Stimulated activated CD8-positive, alpha-beta memory T cell treated with anti-CD3 and anti-CD28 coated beads, Interleukin-12 subunit alpha, Interleukin-12 subunit beta, amount 100 ng/mL, for 4 hours (primary cell): ENCODE results near the gene NTNG2.
"Not testable (repeated sequence)": the region's sequence is repeated elsewhere in the genome, so short reads cannot be mapped to it uniquely, and the experiment has no call there.

Experiments
- DNase-seq: peaks from one replicate; pipeline ENCODE4 v3.0.0-alpha.2; 2020; ENCODE audit warnings: low read depth

NTNG2 gene

DNA sequence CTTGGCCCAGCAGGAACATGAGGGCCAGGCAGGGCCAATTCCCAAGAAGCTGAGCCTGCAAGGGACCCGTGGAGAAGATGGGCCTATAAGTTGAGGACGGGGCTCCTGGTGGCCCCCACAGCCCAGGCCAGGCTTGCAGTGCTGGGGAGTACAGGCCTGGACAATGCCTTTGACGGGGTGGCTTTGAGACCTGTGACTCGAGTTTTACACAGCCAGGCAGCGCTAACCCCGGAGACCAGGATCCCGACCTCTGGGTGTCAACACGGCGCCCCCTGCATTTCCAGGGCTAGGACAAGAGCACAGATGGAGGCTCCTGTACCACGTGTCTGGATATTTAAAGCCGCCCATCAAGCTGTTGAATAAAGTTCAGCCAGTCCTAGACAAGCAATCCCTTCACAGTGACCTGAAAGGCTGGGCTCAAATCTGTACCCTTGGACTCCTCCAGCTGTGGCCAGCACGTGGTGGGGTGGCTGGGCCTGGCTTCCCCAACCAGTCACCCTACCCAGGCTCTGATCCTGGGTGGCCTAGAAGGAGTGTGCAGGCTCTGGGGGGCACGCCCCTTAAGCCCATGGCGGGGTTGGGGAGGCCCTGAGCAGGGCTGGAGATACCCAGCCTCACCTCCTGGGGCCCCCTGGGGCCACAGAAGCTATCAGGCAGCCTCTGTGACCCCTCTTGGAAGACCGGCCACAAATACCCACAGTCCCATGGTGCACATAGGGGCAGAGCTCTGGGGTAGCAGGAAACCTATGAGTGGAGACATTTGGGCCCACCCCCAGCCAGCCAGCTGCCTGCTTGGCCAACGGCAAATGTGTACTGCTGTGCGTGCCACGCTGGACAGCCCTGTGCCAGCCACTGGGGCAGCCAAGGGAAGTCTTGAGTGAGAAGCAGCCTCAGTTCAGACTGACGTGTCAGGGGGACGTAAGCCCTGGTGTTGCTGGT, 88.7 kb downstream of the NTNG2 start:
- no peak for DNase-seq

DNA sequence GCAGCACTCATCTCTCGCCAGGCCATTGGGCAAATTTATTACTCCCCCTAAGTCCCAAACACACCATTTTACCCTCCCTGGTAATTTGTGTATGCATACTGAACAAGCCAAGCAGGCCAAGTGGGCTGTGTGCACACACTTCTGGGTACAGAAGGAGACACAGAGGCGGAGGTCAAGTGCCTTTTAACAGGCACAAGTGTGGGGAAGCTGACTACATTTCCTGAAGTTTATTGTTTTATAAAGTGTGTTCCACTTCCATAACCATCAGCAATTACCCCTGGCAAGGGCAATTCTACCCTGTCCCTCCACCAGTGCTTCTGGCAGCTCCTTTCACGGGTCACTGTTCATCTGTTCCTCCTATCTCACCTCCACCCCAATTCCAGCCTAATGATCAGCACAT, 99.0 kb downstream of the NTNG2 start:
- no peak for DNase-seq

DNA sequence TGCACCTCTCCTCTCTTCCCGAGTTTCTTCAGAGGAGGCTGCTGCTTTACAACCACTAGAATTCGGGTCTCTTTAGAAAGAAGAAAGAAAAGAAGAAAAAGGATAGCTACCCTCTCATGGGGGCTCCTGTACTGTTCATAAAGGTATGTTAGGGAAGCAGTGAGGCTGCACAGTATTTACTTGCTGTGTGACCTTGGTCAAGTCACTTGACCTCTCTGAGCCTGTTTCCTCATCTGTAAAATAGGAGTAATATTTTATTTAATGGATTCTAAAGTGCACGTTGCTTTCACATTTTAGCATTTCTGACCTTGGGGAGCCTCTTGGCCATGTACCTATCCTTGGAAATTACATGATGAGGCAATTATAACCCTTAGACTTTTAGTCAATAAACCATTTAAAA, 104.2 kb downstream of the NTNG2 start:
- DNase-seq = no peak

DNA sequence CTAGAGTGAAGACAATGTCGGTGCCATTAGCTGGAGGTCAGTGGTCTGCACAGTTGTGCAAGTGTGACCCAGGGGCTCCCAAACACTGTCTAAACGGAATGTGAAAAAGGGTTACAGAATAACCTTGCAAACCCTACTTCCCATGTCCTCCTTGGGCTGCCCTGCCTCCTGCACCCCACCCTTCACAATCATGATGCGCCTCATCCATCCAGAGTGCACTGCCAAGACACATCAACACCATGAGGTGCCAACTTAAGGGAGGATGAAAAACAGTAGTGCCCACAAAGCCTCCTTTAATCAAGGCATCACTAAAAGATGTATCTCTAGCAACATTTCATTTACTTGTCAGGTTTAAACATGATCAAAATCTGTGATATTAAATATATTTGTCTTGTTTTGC, 105.8 kb downstream of the NTNG2 start:
- no peak for DNase-seq

DNA sequence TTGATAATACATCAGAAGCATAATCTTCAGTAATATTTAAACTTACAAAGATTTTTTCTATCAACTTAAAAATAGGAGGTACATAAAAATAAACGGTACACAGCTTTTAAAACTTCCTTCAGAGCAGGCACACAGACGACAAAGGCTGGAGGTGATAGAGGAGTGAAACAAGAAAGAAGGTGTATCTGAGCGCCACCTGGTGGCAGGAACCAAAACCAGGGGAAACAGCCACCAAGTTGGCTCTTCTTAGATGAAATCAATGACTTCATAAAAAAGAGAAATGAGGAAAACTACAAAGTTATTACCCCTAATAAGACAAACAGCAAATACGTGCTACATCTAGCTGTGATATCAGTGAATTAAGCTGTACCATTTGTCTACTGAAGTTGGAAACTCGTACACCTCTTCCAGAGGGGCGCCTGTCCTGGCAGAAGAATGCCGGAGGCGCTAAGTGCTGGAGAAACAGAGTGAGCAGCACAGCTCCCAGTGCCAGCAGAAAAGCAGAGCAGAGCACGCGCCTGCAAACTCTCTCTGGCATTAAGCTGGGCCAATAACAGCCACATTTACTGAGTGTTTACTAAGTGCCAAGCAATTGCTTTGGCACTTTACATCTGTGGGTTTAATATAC, 107.0 kb downstream of the NTNG2 start:
- DNase-seq = peak; percentile 22

DNA sequence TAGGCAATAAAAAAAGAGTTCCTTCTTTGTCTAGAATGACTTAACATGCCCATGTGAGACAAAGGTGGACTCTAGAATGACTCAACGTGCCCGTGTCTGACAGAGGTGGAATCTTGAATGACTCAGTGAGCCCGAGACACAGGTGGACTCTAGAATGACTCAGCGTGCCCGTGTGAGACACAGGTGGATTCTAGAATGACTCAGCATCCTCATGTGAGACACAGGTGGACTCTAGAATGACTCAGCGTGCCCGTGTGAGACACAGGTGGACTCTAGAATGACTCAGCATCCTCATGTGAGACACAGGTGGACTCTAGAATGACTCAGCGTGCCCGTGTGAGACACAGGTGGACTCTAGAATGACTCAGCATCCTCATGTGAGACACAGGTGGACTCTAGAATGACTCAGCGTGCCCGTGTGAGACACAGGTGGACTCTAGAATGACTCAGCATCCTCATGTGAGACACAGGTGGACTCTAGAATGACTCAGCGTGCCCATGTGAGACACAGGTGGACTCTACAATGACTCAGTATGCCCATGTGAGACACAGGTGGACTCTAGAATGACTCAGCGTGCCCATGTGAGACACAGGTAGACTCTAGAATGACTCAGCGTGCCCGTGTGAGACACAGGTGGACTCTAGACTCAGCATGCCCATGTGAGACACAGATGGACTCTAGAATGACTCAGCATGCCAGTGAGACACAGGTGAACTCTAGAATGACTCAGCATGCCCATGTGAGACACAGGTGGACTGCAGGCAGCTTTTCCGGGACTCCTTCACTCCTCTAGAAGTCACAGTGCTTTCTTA, 108.1 kb downstream of the NTNG2 start:
- not testable (repeated sequence) for DNase-seq

DNA sequence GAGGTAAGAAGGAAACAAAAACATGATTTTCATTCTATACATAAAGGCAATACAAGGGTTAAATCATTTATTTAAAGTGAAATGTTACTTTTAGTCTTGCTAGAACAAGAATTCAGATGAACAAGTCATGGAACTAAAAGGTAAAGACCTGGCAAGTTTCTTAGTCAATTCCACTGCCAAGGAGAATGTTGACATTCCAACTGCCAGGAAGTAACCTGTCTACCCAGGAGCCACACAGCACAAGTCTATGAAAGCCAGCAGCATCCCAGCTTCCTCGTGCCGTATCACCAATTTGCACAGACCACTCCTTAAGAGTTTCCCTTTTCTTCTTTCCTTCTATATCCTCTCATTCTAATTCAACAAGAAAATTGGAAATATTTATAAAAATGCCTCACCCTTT, 113.0 kb downstream of the NTNG2 start:
- DNase-seq = no peak

DNA sequence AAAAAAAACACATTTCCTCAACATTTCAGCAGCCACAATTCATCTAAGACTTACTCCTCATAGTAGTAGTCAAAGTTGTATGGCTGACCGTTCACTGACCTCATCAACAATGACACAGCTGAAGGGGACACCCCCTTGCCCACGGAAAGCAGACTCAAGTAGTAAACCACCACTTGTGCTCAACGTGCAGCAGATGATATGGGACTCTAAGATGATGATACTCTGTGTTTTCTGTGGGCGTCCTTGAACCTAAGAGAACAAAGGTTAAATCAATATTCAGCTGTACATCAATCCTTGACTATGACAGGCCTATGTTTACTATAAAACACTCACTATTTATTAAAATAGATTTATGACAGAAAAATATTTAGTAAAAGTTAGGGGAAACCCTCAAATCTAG, 121.3 kb downstream of the NTNG2 start:
- DNase-seq = no peak

DNA sequence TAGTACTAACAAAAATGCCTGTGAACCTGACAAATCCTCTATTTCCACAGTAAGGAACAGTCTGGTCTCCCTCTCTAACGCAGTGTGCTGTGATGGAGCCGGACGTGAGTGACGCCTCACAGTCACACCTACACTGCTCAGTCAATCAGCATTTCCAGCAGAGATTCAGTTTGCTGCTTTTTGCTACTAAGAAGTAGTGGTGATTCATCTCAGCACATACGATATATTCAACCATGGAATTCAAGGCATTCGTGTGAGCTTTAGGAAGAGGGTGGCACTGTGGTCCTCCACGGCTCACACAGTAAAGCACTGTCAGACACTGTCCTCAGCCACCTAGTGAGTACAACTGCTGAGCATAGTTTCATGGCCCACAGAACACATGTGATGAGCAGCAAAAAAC, 122.0 kb downstream of the NTNG2 start:
- DNase-seq = no peak

DNA sequence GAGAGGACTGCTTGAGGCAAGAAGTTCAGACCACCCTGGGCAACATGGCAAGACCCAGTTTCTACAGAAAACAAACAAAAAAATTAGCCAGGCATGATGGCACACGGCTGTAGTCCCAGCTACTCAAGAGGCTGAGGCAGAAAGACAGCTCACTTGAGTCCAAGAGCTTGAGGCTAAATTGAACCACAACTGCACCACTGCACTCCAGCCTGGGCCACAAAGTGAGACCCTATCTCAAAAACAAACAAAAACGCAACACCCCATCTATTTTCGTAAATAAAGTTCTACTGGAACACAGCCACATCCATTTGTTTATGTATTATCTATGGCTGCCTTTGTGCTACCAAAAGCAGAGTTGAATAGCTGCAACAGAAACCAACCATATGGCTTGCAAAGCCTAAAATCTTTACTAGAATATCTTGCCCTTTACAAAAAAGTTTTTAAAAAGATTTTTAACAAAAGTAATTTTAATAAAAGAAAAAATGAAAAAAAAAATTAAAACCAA, 125.5 kb downstream of the NTNG2 start:
- no peak for DNase-seq

DNA sequence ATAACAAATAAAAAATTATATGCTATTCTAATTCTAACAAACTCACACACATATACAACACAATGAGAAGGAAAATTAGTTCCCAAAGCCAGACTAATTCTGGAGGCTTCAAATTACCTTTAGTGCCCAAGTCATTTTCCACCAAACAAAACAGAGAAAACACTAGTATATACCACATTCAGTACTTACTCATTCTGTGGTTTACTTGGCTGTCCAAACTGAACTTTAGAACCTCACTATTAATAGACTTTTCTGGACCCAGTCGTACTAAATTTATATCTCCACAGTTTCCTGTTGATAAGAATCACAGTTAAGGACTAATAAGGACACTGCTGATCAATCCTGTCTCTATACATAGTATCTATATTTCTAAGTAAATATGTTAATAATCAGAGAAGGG, 126.5 kb downstream of the NTNG2 start:
- no peak for DNase-seq

DNA sequence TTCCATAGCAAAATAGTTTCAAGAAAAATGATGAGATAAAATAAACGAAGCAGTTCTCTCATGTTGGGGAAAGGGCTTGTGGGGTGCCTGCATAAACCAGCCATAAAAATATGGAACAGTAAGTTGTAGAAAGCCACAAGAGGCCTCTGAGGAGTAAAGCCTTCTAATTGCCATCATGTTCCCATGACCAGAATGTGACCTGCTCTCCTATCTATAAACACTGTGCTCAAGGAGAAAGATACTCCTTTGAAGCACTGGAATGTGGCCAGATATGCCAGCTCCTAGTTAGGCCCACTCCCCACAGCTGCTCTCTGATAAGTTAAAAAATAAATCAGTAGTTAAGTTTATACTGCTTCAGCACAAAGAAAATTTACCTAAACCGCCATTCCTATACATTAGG, 127.1 kb downstream of the NTNG2 start:
- DNase-seq = no peak

DNA sequence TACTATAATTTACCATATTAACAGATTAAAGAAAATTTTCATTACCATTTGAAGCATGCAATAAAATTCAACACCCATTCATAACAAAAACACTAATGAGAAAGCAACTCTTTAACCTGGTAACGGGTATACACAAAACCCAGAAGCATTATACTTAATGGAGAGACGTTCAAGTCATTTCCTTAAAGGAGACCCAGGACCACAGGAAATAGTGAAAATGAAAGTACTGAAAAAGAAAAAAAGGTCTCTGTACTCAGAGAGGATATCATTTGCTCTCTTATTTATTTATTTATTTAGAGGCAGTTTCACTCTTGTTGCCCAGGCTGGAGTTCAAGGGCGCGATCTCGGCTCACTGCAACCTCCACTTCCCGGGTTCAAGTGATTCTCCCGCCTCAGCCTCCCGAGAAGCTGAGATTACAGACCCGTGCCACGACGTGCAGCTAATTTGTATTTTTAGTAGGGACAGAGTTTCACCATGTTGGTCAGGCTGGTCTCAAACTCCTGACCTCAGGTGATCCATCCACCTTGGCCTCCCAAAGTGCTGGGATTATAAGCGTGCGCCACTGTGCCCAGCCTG, 131.4 kb downstream of the NTNG2 start:
- no peak for DNase-seq
